Measurements from ENCODE around the gene SYAP1.

GRCh38 chrX:16683007-16683664 lies 36.3 kb upstream of the SYAP1 start:
- TF ChIP-seq POLR2A (IDR thresholded peaks at IDR 0.05) (no peak), CTCF (IDR thresholded peaks at IDR 0.05) (no peak)

All from Peyer's patch (tissue), 4 donors.